Right hindlimb (tissue), 1 donor: Measurements from ENCODE around the gene FUZ.
"Not testable (repeated sequence)": the region's sequence is repeated elsewhere in the genome, so short reads cannot be mapped to it uniquely, and the experiment has no call there.

Experiments
- DNase-seq: peaks from one replicate; pipeline ENCODE4 v3.0.0-alpha.2; 2018

Gene FUZ

DNA sequence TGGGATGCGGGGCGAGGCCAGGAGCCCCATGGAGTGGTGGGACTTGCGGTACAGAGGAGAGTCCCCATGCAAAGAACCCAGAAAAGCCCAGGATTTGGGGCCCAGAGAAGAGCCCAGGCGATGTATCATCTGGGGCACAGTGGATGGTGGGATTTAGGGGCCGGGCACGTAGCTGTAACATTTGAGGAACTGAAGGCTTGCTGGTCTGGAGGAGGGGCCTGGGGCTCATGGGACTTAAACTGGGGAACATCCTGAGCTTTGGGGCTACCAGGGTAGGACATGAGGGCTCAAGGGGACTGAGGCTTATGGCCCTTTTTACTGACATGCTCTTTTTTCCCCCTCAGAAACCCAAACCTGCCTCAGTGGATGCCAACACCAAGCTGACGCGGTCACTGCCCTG, 18.5 kb upstream of the FUZ start:
- DNase-seq, result no peak

DNA sequence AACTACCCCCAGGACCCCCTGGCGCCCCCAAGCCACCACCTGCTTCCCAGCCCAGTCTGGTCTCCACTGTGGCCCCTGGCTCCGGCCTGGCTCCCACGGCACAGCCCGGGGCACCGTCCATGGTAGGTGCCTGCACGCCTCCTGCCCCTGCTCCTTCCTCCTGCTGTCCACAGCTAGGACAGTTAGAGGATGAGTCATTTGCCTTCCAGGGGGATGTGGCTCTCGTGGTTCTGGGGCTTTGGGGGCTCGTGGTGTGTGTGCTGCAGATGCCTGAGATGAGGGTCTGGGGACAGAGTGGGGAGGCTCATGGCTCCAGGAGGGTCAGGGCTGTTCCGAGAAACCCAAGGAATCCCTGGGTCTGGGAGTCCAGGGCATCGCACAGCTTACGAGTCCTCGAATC, 17.7 kb upstream of the FUZ start:
- DNase-seq, result no peak

DNA sequence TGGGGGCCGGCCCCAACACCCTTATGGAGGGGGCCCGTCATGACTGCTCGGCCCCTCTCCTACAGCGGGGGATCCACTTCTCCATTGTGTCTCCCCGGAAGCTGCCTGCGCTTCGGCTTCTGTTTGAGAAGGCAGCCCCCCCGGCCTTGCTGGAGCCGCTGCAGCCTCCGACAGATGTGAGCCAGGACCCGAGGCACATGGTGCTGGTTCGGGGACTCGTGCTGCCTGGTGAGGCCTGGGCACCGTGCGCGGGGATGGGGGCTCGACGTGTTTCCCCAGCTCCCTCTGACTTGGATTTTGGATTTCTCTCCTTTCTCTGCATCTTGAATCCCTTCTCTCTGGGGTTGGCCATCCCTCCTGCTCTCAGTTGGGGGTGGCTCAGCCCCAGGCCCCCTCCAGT, 16.6 kb upstream of the FUZ start:
- DNase-seq, result no peak

DNA sequence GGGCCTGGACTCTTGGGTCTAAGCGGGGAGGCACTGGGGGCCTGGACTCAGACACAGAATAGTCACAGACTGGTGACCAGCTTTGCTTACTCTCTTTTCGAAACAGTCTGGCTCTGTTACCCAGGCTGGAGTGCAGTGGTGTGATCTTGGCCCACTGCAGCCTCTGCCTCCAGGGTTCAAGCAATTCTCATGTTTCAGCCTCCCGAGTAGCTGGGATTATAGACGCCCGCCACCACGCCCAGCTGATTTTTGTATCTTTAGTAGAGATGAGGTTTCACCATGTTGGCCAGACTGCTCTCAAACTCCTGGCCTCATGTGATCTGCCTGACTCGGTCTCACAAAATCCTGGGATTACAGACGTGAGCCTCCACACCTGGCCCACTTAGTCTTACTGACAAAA, 16.1 kb upstream of the FUZ start:
- no peak for DNase-seq

DNA sequence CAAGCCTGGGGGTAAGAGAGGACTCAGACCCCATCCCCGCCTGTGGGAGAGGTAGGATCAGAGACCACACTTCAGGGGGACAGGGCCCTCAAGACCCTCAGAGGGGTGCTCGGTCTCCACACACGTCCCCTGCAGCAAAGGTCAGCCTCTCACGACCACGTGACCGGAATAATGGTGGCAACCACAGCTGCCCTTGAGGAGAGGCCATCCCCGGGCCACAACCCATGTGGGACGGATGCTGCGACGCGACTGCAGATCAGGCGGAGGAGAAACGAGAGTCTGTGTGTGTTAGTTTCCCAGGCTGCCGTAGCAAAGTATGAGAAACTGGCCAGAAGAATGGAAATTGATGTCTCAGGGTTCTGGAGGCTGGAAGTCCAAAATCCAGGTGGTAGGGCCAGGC, 13.9 kb upstream of the FUZ start:
- no peak for DNase-seq

DNA sequence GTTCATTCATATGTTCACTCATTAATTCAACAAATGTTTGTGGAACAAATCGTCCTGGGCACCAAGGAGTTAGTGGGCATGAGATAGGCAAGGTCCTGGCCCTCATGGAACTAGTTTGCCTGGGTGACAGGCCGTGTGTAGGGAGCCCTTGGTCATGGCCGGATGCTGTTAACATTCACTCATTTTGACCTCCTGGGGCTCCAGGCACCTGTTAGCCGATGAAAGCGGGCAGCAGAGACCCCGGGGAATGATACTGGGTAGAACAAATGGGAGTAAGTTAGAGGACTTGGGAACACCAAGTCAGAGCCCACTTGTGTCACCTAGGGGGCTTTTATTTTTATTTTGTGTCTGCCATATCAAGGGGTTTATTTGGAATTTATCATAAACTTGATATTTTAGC, 11.6 kb upstream of the FUZ start:
- no peak for DNase-seq

DNA sequence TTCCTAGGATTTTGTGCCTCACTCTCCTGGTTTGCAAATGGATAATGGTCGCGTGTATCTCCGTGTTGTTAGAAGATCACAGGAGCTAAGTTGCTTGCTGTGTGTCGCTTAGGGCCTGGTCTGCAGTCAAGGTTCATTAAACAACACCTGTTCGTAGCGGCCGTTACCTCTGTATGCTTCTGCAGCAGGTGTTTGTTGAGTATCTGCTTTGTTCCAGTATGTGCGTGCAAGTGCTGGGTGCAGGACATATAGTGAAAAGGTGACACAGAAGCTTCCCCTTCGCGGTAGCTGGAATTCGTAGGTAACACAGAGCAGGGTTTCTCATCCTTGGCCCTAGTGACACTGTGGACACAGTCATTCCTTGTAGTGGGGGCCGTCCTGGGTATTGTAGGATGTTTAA, 10.4 kb upstream of the FUZ start:
- no peak for DNase-seq

DNA sequence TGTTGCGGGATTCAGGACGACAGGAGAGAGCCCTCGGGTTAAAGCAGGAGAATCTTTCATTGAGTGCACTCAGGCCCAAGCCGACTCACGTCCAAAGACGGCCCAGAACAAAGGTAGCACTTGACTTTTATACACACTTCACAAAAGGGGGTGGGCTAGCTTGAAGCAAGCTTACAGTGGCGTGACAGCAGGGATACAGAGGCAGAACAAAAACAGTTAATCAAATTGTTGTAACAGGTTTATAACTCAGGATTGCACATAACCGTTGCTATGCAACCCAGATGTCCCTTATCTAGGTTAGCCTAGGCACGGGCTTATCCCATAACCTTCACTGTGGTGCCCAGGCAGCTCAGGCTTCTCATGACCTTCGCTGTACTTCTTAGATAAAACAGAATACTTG, 7.0 kb upstream of the FUZ start:
- DNase-seq, result no peak

DNA sequence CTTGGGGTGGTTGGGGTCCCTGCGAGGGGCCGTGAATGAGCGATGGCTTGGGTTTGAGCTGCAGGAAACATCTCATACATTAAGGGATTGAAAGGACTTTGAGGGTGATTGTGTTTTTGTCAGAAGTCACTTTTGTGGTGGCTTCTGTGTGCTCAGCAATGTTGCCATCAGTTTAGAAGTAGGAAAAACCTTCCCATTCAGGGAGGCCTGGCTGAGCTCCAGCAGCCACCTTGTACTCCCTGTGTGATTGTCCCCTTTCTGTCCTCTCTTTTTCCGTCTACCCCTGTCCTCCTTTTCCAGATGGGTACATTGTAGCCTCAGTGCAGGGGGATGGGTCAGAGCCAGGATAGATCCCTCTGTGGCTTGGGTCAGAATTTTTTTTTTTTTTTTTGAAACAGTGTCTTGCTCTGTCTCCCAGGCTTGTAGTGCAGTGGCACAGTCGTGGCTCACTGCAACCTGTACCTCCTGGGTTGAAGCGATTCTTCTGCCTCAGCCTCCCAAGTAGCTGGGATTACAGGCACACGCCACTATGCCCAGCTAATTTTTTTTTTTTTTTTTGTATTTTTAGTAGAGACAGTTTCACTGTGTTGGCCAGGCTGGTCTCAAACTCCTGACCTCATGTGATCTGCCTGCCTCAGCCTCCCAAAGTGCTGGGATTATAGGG, 6.5 kb upstream of the FUZ start:
- not testable (repeated sequence) for DNase-seq

DNA sequence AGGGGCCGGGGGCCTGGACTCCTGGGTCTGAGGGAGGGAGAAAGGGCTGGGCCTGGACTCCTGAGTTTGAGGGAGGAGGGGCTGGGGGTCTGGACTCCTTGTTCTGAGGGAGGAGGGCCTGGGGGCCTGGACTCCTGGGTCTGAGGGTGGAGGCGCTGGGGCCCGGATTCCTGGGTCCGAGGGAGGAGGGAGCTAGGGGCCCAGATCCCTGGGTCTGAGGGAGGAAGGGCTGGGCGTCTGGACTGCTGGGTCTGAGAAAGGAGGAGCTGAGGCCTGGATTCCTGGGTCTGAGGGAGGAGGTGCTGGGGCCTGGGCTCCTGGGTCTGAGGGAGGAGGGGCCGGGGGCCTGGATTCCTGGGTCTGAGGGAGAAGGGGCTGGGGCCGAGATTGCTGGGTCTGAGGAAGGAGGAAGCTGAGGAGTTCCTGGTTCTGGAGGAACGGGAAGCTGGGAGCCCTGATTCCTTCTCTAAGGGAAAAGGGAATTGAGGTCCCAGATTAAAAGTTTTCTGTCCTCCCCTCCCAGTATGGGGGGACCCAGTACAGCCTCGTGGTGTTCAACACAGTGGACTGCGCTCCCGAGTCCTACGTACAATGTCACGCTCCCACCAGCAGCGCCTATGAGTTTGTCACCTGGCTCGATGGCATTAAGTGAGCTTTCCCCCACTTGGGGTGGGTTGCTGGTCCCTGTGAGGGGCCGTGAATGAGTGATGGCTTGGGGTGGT, 5.7 kb upstream of the FUZ start:
- DNase-seq, result no peak

DNA sequence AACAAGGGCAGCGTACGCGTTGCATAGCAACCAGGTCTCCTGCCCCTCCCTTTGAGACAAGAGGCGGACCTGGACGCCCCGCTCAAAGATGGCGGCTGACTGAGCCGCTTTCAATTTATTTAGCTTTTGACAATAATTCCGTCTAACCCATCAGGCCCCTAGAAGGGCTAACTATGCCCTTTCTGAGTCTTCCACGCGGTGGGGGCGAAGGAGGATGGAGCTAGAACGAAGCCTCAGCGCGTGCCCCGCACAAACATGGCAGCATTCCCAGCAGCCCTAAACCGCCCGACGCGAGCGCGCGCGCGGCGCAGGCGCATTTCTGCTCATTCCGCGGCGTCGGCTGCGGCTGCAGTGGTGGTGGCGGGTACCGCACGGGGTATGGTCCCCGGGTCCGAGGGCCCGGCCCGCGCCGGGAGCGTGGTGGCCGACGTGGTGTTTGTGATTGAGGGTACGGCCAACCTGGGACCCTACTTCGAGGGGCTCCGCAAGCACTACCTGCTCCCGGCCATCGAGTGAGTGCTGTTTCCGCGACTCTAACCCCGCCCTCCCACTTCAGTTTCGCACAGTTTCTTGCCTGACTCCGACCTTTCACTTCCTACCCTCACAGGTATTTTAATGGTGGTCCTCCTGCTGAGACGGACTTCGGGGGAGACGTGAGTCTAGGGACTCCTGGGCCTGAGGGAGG, 5.0 kb upstream of the FUZ start, which contains the start of gene MED25:
MED25 (plus strand) TSS at position 326 of the 685 bp plus-strand sequence; CDS start at position 379, 53 bp downstream.
- DNase-seq, result peak; percentile 94

DNA sequence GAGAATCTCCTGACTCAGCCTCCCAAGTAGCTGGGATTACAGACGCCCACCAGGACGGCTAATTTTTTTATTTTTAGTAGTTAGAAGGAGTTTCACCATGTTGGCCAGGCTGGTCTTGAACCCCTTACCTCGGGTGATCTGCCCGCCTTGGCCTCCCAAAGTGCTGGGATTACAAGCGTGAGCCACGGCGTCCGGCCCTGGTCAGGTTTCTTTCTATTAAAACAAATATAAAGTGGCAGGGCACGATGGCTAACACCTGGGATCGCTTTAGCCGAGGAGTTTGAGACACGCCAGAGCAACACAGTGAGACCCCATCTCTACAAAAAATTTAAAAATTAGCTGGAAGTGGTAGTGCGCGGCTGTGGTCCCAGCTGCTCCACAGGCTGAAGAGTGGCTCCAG, 3.5 kb upstream of the FUZ start:
- no peak for DNase-seq

DNA sequence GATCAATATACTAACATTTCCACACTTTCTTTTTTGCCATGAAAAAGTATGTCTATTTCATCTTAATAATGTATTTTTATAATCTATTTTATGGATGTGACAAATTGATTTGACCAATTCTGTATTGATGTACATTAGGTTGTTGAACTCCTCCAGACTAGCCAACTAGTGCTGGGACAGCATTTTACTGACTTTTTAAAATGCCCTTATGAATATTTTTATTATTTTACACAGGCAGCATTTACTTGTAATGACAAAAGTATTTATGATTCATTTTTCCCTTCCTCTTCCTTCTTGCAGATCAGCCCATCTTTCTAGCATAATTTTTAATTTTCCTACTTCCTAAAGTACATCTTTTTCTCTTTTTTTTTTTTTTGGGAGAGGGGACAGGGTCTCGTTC, 918 bp upstream of the FUZ start:
- no peak for DNase-seq

DNA sequence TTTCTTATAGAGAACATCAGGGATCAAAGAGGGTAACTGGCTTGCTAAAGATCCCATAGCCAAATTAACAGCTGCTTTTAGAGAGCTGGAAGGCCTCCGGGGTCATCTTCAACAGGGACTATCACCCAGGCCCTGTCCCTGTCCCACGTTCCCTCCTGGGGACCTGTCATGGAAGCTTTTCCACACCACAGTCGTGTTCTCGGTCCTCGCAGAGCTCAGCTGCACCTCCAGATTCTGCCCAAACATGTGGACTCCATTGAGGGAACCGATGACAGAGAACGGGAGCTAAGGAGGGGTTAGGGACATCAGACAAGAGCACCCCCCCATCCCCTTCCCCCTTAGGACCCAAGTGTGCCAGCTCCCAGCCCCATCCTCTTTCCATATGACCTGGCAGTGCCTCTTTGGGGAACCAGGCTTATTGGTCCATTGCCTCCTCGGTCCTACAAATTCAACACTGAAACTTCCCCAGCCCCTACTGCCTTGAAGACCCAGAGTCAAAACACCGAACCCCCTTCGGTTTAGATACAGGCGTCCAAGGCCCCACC, 568 bp downstream of the FUZ start:
- DNase-seq, result no peak

DNA sequence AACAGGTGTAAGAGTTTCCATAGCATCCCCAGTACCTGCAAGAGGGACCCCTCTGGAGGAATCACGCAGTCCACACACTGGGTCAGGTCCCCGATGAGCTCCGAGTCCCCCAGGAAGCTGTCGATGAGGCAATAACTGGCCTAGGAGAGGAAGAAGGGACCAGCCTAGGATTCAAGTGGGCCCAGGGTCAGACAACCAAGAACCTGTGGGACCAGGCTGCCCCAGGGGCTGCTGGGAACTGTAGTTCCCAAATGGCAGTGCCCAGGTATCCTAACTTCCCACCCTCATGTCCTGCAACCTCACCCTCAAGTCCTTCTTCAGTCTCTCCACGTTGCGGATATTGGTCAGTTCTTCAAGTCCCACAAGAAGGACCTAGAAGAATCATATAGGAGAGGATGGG, 1.8 kb downstream of the FUZ start:
- DNase-seq, result no peak

DNA sequence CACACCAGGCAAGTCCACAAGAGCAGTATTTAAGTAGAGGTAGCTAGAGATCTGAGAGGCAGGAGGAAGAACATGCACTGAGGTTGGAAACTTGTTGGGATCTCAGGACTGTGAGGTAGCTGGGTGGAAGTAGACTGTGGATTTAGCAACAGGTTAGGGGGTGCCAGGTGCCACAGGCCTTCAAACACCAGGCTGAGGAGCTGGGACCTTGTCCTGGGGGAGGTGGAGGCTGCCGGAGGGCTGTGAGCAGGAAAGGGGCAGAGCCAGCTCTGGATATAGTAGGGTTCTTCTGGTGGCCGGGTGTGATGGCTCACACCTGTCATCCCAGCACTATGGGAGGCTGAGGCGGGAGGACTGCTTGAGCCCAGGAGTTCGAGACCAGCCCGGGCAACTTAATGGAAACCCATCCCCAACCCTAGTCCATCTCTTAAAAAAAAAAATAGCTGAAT, 3.1 kb downstream of the FUZ start:
- DNase-seq, result no peak

DNA sequence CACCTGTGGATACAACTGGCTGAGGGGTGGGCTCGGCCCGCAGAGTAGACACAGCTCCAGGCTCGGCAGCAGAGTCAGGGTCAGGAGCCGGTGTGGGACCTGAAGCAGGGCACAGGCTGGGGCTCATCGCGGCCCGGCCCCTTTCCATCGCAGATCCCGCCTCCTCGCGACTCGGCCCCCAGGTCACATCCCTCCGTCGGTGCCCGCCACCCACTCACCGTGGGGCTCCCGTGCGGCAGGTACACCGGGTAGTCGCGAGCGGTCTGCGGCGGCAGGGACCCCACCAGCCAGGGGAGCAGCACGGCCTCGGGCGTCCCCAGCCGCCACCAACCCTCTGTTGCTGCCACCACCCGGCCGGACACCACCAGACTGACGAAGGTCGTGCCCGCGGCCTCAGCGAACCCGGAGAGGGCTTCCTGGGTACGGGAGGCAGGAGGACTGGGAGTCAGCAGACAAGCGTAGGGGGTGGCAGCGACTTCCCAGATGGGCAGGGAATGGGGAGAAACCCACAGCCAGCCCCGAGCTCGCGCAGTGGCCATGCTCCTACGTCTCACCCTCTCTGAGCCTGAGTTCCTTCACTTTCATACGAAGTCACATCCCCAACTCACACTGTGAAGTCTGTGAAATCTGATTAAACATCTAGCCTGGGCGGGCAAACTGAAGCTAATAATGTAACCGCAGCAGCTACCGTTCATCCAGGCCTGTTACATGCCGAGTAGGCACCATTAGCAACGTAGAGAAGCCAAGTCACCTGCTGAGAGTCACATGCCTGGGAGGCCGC, 3.7 kb downstream of the FUZ start:
- DNase-seq, result no peak

DNA sequence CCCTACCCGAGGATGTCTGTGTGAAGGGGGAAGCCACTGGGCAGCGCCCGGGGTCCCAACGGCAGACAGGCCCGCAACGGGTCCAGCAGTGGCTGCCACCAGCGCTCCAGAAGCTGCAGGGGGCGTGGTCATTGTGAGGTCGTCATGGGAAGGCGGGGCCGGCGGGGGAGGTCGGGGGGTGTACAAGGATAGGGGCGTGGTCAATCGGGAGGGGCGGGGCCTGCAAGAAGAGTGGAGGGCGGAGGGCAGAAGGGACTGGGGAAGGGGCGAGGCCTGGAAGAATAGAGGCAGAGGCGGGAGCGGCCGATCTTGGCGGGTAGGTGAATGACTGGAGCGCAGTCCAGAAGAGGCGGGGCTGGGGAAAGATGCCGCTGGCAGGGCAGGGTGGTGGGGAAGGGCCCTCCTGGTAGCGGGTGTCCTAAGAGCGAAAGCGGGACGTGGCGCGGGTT, 4.4 kb downstream of the FUZ start:
- peak; percentile 93 for DNase-seq

DNA sequence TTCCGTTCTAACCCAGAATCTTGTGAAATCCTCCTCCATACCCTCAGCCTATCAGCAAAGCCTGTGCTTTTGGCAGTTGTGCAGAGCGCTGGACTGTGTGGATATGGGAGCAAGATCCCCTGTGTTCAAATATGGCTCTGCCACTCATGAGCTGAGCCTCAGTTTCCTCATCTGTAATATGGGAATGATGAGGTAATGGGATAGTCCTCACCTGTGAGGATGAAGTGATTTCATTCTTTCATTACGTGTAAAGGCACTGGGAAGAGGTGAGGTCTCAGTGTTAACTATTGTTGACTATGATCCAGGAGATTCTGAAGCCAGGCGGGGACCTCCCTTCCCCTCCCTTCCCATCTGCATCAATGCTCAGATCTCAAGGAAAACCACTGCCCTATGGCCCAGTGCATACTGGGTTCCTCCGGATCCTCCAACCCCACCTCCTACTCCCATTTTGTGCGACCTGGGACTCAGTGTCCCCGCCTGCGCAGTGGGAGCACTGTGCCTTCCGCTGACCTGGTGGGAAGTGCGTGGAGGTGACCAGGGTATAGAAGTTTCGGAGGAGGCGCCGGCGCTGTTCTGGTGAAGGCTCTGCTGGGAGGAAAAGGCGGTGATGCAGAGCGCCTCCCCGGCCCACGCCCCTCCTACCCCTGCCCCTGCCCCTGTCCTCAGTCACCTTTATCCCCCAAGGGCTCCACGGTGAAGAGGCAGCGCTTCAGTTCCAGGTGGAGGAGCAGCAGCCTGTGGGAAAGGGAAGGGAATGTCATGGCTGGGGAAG, 5.0 kb downstream of the FUZ start:
- no peak for DNase-seq

DNA sequence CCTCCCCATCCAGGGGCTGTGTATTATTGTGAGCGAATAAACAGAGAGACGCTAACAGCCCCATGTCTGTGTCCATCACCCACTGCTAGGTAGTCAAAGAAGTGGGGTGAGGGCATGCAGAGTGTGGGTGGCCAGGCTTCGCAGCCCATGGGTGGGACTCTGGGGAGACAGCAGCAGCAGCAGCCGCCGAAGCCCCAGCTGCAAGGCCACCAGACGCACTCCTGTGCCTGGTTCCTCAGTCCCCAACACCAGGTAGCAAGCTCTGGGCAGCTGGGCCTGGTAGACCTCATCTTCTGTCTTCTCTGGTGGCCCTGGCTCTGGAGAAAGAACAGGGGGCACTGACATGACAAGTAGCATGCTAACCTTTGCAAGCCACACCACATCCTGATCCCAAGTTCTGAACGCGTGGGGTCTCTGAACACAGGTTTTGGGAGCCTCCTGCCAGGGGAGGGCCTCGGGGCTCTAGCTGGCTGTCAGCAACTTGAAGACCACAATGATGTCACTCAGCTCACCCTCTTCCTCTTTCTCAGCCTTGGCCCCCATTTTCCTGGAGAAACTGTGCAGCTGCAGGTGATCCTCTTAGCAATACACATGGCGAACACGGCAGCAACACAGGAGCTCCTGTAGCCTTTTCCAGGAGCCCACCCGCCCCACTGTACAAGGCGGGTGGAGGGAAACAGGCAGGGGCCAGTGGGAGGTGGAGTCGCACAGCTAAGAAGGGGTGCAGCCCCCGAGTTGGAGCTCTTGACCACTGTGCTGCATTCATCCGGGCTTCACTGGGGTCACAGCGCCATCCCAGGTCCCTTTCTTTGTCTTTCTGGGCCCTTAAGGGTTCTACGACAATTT, 5.8 kb downstream of the FUZ start:
- DNase-seq, result no peak

DNA sequence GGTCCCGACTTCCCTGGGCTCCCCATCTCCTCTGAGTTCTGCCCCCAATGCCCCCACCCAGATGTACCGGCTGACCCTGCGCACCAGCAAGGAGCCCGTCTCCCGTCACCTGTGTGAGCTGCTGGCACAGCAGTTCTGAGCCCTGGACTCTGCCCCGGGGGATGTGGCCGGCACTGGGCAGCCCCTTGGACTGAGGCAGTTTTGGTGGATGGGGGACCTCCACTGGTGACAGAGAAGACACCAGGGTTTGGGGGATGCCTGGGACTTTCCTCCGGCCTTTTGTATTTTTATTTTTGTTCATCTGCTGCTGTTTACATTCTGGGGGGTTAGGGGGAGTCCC, 6.5 kb downstream of the FUZ start:
- DNase-seq, result no peak
